ENCODE measurements around the gene VTA1.
"Not testable (repeated sequence)": the region's sequence is repeated elsewhere in the genome, so short reads cannot be mapped to it uniquely, and the experiment has no call there.

The VTA1 gene

DNA sequence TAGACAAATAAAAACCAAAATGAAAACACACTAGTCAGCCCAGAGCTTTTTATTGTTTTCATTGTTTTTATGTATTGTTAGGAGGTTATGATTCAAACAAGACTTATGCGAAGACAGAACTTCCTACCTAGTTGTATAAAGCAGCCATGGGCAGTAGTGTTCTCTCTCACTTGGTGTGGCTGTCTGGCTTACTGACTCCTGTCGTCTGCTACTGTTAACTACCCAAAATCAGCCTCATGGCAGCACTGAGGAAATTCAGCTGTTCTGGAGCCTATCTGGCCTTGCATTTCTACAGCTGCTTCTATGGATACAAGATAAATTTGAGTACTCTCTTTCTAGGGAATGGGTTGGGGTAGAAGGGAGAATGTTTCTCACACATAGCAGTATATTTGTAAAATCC lies 20.4 kb downstream of the VTA1 start:
- Histone ChIP-seq H3K9me3 (ENCODE audit: control insufficient read depth, low read length) (no peaks in the 10 kb centered on the region), H3K4me3 (ENCODE audit: extremely low read depth, insufficient read depth, low read length, poor library complexity, severe bottlenecking) (no peak overlapping the region), H3K4me1 (ENCODE audit: control insufficient read depth, insufficient read depth, low read length, poor library complexity, severe bottlenecking) (no peaks in the 10 kb centered on the region), H3K36me3 (ENCODE audit: control insufficient read depth, insufficient read depth, low read length) (peaks cover 34% of the 10 kb centered on the region), H3K27ac (ENCODE audit: low read depth, low read length, severe bottlenecking) (no peak overlapping the region)
- WGBS, 2 experiments (ENCODE audit: insufficient coverage in 2 of 2), result 89 to 100% methylated on average over 1 of the region's 2 CpGs

- no peak overlapping the region for H3K4me3 ChIP-seq (ENCODE audit: extremely low read depth, insufficient read depth, low read length, poor library complexity, severe bottlenecking)
- peaks cover 49% of the 10 kb centered on the region for H3K36me3 ChIP-seq (ENCODE audit: control insufficient read depth, insufficient read depth, low read length)
- no peaks in the 10 kb centered on the region for H3K4me1 ChIP-seq (ENCODE audit: control insufficient read depth, insufficient read depth, low read length, poor library complexity, severe bottlenecking)
- H3K9me3 ChIP-seq (ENCODE audit: control insufficient read depth, low read length), result no peaks in the 10 kb centered on the region
- H3K27ac ChIP-seq (ENCODE audit: low read depth, low read length, severe bottlenecking), result no peak overlapping the region
Observed at GRCh38 chr6:142171351-142171750, 24.3 kb downstream of the VTA1 start.

DNA sequence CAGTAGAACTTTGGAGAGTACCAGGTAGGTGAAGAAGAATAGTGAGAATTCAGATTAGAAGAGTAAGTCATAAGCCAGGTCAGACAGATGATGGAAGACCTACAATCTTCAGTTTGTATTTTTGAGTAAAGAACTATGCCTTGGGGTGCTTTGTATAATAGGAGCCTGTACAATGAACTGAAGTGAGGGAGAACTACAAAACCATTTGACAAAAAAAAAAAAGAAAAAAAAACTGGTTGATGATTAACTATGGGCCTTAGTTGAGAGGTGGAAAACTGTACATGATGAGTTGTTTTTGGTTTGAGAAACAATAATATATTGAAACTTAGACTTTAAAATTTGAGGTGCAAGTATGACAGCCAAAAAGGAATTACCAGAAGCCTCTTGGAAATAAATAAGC lies 25.7 kb downstream of the VTA1 start:
- Histone ChIP-seq H3K9me3 (ENCODE audit: control insufficient read depth, low read length) (no peaks in the 10 kb centered on the region), H3K36me3 (ENCODE audit: control insufficient read depth, insufficient read depth, low read length) (peaks cover 50% of the 10 kb centered on the region), H3K4me3 (ENCODE audit: extremely low read depth, insufficient read depth, low read length, poor library complexity, severe bottlenecking) (no peak overlapping the region), H3K4me1 (ENCODE audit: control insufficient read depth, insufficient read depth, low read length, poor library complexity, severe bottlenecking) (no peaks in the 10 kb centered on the region), H3K27ac (ENCODE audit: low read depth, low read length, severe bottlenecking) (no peak overlapping the region)

DNA sequence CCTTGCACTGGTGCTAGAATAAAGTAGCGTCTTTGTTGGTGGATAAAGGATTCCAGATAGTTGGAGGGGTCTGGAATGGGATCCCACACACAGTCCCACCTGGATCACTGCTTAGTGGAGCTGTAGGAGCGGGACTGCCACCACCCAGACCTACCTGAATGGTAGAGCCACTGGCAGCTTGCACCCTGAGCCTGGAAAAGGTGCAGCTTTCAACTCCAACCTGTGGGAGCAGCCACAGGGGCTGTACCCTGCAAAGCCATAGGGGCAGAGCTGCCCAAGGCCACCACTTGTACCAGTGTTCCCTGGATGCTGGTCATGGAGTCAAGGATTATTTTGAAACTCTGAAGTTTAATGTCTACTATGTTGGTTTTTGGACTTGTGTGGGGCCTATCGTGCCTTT lies 26.9 kb downstream of the VTA1 start:
- no peaks in the 10 kb centered on the region for H3K4me1 ChIP-seq (ENCODE audit: control insufficient read depth, insufficient read depth, low read length, poor library complexity, severe bottlenecking)
- peaks cover 54% of the 10 kb centered on the region for H3K36me3 ChIP-seq (ENCODE audit: control insufficient read depth, insufficient read depth, low read length)
- H3K9me3 ChIP-seq (ENCODE audit: control insufficient read depth, low read length), result no peaks in the 10 kb centered on the region
- H3K4me3 ChIP-seq (ENCODE audit: extremely low read depth, insufficient read depth, low read length, poor library complexity, severe bottlenecking), result no peak overlapping the region
- WGBS, 2 experiments (ENCODE audit: insufficient coverage in 2 of 2), result 88 to 100% methylated on average over 1 of the region's 3 CpGs
- no peak overlapping the region for H3K27ac ChIP-seq (ENCODE audit: low read depth, low read length, severe bottlenecking)

- Histone ChIP-seq H3K4me3 (ENCODE audit: extremely low read depth, insufficient read depth, low read length, poor library complexity, severe bottlenecking) (no peak overlapping the region), H3K36me3 (ENCODE audit: control insufficient read depth, insufficient read depth, low read length) (peaks cover 49% of the 10 kb centered on the region), H3K9me3 (ENCODE audit: control insufficient read depth, low read length) (no peaks in the 10 kb centered on the region), H3K27ac (ENCODE audit: low read depth, low read length, severe bottlenecking) (no peak overlapping the region), H3K4me1 (ENCODE audit: control insufficient read depth, insufficient read depth, low read length, poor library complexity, severe bottlenecking) (no peaks in the 10 kb centered on the region)
- 86 to 100% methylated on average over 3 to 4 of the region's 6 CpGs for WGBS, 2 experiments (ENCODE audit: insufficient coverage in 2 of 2)
Observed at GRCh38 chr6:142174703-142175102, 27.6 kb downstream of the VTA1 start.

DNA sequence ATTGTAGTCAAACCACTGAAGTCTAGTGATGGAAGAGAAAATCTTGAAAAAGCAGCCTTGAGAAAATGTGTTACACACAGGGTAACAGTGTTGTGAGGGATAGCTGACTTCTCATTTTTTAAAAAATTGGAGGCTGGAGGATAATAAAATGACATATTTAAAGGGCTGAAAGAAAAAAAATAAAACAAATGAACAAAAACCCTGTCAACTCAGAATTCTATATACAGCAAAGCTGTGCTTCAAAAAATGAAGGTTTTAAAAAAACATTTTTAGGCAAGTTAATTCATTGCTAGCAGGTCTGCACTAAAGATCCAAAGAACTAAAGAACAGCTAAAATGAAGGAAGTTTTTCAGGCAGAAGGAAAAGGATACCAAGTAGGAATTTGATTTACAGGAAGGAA lies 31.1 kb downstream of the VTA1 start:
- H3K9me3 ChIP-seq (ENCODE audit: control insufficient read depth, low read length), result no peaks in the 10 kb centered on the region
- peaks cover 35% of the 10 kb centered on the region for H3K36me3 ChIP-seq (ENCODE audit: control insufficient read depth, insufficient read depth, low read length)
- H3K4me3 ChIP-seq (ENCODE audit: extremely low read depth, insufficient read depth, low read length, poor library complexity, severe bottlenecking), result no peak overlapping the region
- no peaks in the 10 kb centered on the region for H3K4me1 ChIP-seq (ENCODE audit: control insufficient read depth, insufficient read depth, low read length, poor library complexity, severe bottlenecking)
- H3K27ac ChIP-seq (ENCODE audit: low read depth, low read length, severe bottlenecking), result no peak overlapping the region

DNA sequence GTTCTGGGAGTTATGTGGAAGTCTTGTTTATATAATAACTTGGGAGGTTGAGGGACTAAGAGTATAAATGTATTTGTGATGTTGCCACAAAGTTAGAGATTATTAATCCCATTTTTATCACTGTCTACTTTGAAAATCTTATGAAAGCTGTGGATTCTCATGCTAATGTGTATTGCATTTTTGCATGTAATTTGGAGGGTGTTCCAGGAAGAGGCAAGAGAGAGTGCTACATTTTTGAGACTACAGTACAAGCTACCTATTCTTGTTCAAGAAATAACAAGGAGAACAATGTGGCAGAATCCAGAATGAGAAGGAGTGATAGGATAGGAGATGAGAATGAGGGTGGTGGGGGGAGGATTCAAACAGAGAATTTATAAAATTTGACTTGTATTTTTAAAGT lies 34.9 kb downstream of the VTA1 start:
- Histone ChIP-seq H3K4me1 (ENCODE audit: control insufficient read depth, insufficient read depth, low read length, poor library complexity, severe bottlenecking) (no peaks in the 10 kb centered on the region), H3K36me3 (ENCODE audit: control insufficient read depth, insufficient read depth, low read length) (peaks cover 14% of the 10 kb centered on the region), H3K4me3 (ENCODE audit: extremely low read depth, insufficient read depth, low read length, poor library complexity, severe bottlenecking) (no peak overlapping the region), H3K9me3 (ENCODE audit: control insufficient read depth, low read length) (no peaks in the 10 kb centered on the region), H3K27ac (ENCODE audit: low read depth, low read length, severe bottlenecking) (no peak overlapping the region)

- H3K9me3 ChIP-seq (ENCODE audit: control insufficient read depth, low read length), result no peaks in the 10 kb centered on the region
- WGBS, 2 experiments (ENCODE audit: insufficient coverage in 2 of 2), result no CpG with 5 or more reads among the region's 1 CpG
- H3K4me3 ChIP-seq (ENCODE audit: extremely low read depth, insufficient read depth, low read length, poor library complexity, severe bottlenecking), result no peak overlapping the region
- no peak overlapping the region for H3K27ac ChIP-seq (ENCODE audit: low read depth, low read length, severe bottlenecking)
- H3K36me3 ChIP-seq (ENCODE audit: control insufficient read depth, insufficient read depth, low read length), result peaks cover 3% of the 10 kb centered on the region
- no peaks in the 10 kb centered on the region for H3K4me1 ChIP-seq (ENCODE audit: control insufficient read depth, insufficient read depth, low read length, poor library complexity, severe bottlenecking)
Observed at GRCh38 chr6:142183351-142183750, 36.3 kb downstream of the VTA1 start.

DNA sequence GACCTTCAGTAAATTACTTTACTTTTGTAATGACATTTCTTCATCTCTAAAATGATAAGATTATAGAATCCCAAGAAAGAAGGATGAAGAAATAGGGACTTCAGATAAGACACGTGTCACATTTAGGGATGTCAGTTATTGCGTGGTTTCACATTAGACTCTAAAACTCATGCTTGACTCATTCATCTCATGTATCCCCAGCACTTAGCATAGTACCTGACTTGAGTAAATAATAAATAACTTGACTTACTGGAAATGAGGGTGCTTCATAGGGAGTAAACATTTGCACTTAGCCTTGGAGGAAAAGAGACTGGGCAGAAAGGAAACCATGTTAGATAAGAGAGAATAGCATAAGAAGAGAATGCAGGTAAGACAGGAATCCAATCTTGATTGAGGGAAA lies 37.2 kb downstream of the VTA1 start:
- Histone ChIP-seq H3K4me3 (ENCODE audit: extremely low read depth, insufficient read depth, low read length, poor library complexity, severe bottlenecking) (no peak overlapping the region), H3K27ac (ENCODE audit: low read depth, low read length, severe bottlenecking) (no peak overlapping the region), H3K4me1 (ENCODE audit: control insufficient read depth, insufficient read depth, low read length, poor library complexity, severe bottlenecking) (no peaks in the 10 kb centered on the region), H3K9me3 (ENCODE audit: control insufficient read depth, low read length) (no peaks in the 10 kb centered on the region), H3K36me3 (ENCODE audit: control insufficient read depth, insufficient read depth, low read length) (peaks cover 3% of the 10 kb centered on the region)
- 100% methylated on average over 1 of the region's 2 CpGs; no CpG with 5 or more reads in 1 of the 2 experiments for WGBS, 2 experiments (ENCODE audit: insufficient coverage in 2 of 2)

- no peak overlapping the region for H3K27ac ChIP-seq (ENCODE audit: low read depth, low read length, severe bottlenecking)
- WGBS, 2 experiments (ENCODE audit: insufficient coverage in 2 of 2), result 100% methylated on average over 1 of the region's 1 CpG; no CpG with 5 or more reads in 1 of the 2 experiments
- H3K36me3 ChIP-seq (ENCODE audit: control insufficient read depth, insufficient read depth, low read length), result no peaks in the 10 kb centered on the region
- no peak overlapping the region for H3K4me3 ChIP-seq (ENCODE audit: extremely low read depth, insufficient read depth, low read length, poor library complexity, severe bottlenecking)
- H3K9me3 ChIP-seq (ENCODE audit: control insufficient read depth, low read length), result no peaks in the 10 kb centered on the region
- no peaks in the 10 kb centered on the region for H3K4me1 ChIP-seq (ENCODE audit: control insufficient read depth, insufficient read depth, low read length, poor library complexity, severe bottlenecking)
Observed at GRCh38 chr6:142185641-142186040, 38.6 kb downstream of the VTA1 start.

DNA sequence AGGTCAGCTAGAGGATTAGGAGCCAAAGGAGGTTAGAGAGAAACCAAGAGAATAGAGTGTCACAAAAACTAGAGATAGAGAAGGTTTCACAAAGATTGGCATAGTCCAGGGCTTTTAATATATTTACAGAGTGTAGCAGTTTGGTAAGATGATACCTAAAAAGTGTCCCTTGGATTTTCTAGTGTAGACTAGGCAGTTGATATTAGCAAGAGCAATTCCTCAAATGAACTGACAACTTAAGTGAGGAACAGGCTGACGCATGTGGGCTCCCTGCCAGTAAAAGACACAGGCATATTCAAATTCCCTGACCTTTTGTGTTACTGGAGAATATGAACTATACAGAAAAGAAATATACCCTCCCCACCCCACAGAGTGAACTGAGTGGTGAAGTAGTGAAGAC lies 40.1 kb downstream of the VTA1 start:
- Histone ChIP-seq H3K27ac (ENCODE audit: low read depth, low read length, severe bottlenecking) (no peak overlapping the region), H3K36me3 (ENCODE audit: control insufficient read depth, insufficient read depth, low read length) (no peaks in the 10 kb centered on the region), H3K4me1 (ENCODE audit: control insufficient read depth, insufficient read depth, low read length, poor library complexity, severe bottlenecking) (no peaks in the 10 kb centered on the region), H3K9me3 (ENCODE audit: control insufficient read depth, low read length) (no peaks in the 10 kb centered on the region), H3K4me3 (ENCODE audit: extremely low read depth, insufficient read depth, low read length, poor library complexity, severe bottlenecking) (no peak overlapping the region)
- no CpG with 5 or more reads among the region's 1 CpG for WGBS, 2 experiments (ENCODE audit: insufficient coverage in 2 of 2)

DNA sequence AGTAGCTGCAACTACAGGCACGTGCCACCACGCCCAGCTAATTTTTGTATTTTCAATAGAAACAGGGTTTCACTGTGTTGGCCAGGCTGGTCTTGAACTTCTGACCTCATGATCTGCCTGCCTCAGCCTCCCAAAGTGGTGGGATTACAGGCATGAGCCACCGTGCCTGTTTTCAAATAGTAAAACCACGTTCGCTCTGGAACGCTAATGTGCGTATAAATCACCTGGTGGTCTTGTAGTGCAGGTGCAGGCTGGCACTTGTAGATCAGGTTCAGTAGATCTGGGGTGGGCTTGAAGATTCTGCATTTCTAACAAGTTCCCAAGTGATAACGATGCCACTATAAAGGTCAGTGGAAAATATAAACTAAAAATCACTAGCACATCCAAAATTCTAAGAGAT lies 41.3 kb downstream of the VTA1 start:
- H3K27ac ChIP-seq (ENCODE audit: low read depth, low read length, severe bottlenecking); H3K36me3 ChIP-seq (ENCODE audit: control insufficient read depth, insufficient read depth, low read length); H3K4me3 ChIP-seq (ENCODE audit: extremely low read depth, insufficient read depth, low read length, poor library complexity, severe bottlenecking); H3K4me1 ChIP-seq (ENCODE audit: control insufficient read depth, insufficient read depth, low read length, poor library complexity, severe bottlenecking); H3K9me3 ChIP-seq (ENCODE audit: control insufficient read depth, low read length): not testable (repeated sequence)
- 95 to 97% methylated on average over 5 to 7 of the region's 8 CpGs for WGBS, 2 experiments (ENCODE audit: insufficient coverage in 2 of 2)
